Right forelimb (tissue), 1 donor: ENCODE results near the gene TTLL11.
"Not testable (repeated sequence)": the region's sequence is repeated elsewhere in the genome, so short reads cannot be mapped to it uniquely, and the experiment has no call there.

Experiments used
- DNase-seq: peaks from one replicate; pipeline ENCODE4 v3.0.0-alpha.2; 2018

TTLL11 gene

GRCh38 chr9:121896545-121896943, 196.6 kb downstream of the TTLL11 start:
- DNase-seq = no peak

GRCh38 chr9:121895818-121896544, 197.1 kb downstream of the TTLL11 start:
- DNase-seq = no peak

GRCh38 chr9:121895358-121895757, 197.8 kb downstream of the TTLL11 start:
- DNase-seq = no peak

- DNase-seq = not testable (repeated sequence)
Measured at GRCh38 chr9:121894380-121894779, 198.7 kb downstream of the TTLL11 start.

- DNase-seq = no peak
Measured at GRCh38 chr9:121893786-121894185, 199.3 kb downstream of the TTLL11 start.

- no peak for DNase-seq
Measured at GRCh38 chr9:121892706-121893105, 200.4 kb downstream of the TTLL11 start.

- DNase-seq = no peak
Measured at GRCh38 chr9:121890746-121891145, 202.4 kb downstream of the TTLL11 start.

GRCh38 chr9:121889990-121890563, 203.0 kb downstream of the TTLL11 start:
- no peak for DNase-seq

GRCh38 chr9:121888438-121888775, 204.7 kb downstream of the TTLL11 start:
- no peak for DNase-seq

GRCh38 chr9:121887553-121888437, 205.3 kb downstream of the TTLL11 start:
- DNase-seq = no peak

GRCh38 chr9:121886759-121887485, 206.2 kb downstream of the TTLL11 start:
- no peak for DNase-seq

GRCh38 chr9:121885345-121885901, 207.7 kb downstream of the TTLL11 start:
- DNase-seq = no peak

GRCh38 chr9:121884057-121884541, 209.0 kb downstream of the TTLL11 start:
- DNase-seq = peak; percentile 44

- no peak for DNase-seq
Measured at GRCh38 chr9:121883281-121884056, 209.6 kb downstream of the TTLL11 start.

- DNase-seq = no peak
Measured at GRCh38 chr9:121881920-121882500, 211.1 kb downstream of the TTLL11 start.

GRCh38 chr9:121880343-121880898, 212.7 kb downstream of the TTLL11 start:
- no peak for DNase-seq

GRCh38 chr9:121878271-121878822, 214.8 kb downstream of the TTLL11 start:
- DNase-seq = no peak

- no peak for DNase-seq
Measured at GRCh38 chr9:121876658-121877271, 216.3 kb downstream of the TTLL11 start.

- DNase-seq = no peak
Measured at GRCh38 chr9:121876255-121876654, 216.9 kb downstream of the TTLL11 start.

GRCh38 chr9:121874524-121874923, 218.6 kb downstream of the TTLL11 start:
- no peak for DNase-seq
